ENCODE measurements around the gene RNASET2.
"Not testable (repeated sequence)": the region's sequence is repeated elsewhere in the genome, so short reads cannot be mapped to it uniquely, and the experiment has no call there.

The RNASET2 gene

DNA sequence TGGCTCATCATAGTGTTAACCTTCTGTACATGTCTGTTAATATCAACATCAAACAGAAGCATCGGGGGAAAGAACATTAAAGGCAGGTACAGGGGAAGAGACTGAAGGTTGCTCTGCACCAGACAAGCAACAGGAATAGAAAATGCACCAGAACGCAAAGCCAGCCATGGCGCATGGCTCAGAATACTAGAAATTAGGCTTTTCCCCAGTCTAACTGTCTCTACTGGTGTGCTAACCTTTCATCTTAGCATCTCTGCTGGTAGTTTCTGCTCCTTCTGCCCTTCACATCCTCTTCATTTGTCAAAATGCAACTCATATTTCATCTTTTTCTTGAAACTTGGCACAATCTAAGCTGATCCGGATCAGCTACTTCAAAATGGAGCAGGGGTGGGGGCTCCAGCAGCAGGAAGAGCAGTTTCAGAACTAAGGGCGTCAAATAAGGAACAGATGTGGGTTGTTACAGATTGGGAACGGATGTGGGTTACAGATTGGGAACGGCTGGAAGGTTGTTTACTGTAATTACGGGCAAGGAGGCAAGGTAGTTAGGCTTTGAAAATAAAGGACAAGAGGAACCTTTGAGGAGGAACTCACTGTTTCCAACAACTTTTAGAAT lies 13.1 kb upstream of the RNASET2 start:
- DNase-seq: no peak

- DNase-seq: no peak
These were observed 9.9 kb upstream of the RNASET2 start for GRCh38 chr6:166966268-166966667.

DNA sequence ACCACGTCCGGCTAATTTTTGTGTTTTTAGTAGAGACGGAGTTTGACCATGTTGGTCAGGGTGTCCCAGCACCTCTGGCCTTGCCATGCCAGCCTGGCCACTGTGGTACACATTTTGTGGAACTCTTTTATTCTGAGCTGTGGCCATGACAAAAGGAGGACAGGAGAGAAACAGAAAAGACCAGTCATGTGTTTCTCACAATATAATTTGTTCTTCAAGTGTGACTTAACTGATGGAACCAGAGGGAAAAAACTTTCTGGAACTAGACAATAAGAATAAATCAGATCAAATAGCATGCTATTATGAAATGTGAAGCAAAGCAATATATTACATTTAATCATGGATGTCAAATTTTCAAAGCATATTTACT lies 4.2 kb upstream of the RNASET2 start:
- no peak for DNase-seq

GRCh38 chr6:166959911-166960608 lies 3.7 kb upstream of the RNASET2 start:
- DNase-seq: no peak

DNA sequence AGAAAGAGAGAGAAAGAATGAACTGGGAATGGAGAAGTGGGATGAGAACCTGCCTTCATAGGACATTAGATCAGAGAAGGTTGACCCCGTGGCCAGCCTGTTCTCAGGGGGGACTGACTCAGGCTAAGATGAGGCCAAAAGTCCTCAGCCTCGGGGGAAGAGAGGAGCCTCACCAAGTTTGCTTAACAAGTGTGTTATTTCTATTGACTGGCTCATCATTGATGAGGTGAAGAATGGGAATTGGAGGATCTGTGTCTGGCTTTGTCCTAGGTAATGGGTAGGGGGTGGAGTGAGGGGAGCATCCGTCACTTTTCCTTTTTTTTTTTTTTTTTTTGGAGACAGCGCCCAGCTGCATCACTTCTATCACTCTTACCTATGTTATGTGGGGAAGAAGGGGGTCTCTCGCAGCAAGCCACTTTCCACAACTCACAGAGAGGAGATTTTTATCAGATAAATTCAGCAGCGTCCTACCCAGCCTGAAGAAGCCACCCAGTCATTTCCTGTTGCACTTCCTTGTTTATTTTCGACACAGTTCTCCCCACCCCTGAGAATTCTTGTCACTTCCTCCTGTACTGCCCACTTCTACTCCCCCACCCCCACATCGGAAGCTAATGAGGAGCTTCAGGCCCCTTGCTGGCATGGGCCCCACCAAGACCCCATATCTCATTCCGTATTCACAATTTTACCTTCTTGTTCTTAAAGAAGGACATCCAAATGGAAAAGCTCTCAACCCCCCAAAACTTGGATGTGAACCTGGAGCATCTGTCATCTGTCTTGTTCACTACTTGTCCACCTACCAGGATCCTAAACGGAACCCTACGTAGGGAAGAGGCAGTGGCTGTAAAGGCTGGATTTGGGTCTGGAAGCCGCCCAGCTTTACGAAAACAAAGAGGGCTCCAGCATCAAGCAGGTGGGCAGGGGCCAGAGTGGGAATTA lies 2.8 kb upstream of the RNASET2 start:
- peak; percentile 39 for DNase-seq

DNA sequence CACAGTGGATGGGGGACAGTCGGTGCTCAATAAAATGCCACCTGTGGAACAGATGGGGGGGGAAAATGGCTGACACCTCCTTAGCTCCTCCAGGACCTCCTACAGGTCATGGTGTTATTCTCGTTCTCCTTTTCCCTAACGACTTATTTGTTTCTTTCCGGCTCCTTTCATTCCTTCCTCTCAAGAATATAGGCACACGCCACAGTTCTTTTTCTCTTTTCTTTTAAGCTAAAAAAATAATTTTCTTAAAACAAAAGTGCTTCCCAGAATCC lies 1.4 kb upstream of the RNASET2 start:
- no peak for DNase-seq

DNA sequence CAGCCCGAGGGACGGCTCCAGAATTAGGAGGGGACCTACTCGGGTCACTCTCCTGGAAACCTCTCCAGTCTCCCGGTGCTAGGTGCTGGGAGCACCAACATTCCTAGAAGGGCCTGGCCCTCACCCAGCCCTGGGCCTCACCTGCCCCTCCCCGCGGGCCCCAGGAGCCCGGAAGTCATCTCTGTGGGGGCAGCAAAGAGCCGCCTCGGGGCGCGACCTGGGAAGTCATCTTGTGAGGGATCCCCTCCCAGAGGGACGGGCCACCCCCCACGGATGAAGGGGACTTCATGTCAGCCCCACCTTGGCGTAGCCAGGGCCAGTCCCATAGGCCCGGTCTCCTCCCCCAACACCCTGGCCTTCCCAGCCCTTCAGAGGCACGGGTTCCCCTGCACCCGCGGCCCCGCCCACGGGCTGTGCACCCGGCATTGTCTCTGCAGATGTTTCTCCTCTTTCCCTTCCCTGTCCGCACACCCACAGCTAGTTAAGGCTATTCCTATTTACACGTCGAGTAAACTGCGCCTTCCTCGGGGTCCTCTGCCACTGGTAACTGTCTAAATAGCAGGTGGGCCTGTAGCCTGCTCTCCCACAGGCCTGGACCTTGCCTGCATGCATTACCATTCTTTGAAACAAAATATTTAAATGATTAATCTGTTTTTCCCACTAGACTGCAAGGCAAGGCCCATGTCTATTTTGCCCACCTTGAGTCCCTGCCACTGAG lies 896 bp upstream of the RNASET2 start:
- peak; percentile 50 for DNase-seq

DNA sequence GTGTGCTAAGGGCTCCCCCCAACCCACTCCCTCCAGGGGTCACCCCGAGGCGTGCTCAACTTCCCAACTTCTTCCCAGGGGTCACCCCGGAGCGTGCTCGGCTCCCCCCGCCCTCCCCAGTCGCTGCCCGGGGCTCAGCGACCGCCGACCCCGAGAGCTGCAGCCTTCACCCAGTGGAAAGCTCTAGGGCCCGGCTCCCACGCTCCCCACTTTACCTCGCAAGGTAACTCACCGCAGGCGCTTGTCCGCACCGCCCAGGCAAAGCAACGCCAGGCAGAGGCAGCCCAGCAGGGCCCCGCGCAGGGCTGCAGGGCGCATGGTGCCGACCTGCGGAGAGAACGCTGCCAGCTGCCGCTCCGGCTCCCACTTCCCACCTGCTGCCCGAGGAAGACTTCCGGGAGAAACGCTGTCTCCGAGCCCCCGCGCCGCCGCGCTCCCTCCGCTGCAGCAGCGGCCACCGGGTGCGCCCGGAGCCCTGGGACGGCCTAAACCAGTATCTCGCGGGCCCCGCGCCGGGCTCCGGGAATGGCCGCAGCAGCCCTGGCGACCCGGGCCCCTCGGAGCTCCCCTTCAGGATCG lies 396 bp downstream of the RNASET2 start:
- peak; percentile 43 for DNase-seq

GRCh38 chr6:166955121-166955864 lies 1.1 kb downstream of the RNASET2 start:
- peak; percentile 24 for DNase-seq

DNA sequence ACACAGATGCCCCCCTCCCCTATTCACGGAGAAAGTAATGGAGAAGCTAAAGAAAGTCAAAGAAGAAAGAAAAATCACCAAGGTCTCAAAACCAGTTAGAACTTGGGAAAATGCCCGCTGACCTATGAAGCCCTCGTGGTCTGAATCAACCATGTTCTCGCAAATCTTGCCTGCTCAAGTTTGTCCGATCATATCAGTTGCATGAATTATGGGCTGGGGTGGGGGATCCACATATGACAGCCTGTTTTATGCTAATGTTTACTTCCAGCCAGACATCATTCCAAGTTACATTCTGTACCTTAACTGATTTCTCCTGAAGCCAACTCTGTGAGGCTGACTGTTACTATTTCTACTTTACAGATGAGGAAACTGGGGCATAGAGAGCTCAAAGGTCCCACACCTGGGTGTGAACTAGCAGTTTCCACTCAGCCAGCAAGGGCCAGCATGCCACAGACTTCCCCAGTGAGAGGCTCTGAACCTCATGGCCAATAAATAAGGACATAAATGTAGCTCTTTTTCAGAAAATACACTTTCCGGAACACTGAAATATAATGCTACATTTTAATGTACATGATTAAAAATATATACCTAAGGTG lies 2.1 kb downstream of the RNASET2 start:
- no peak for DNase-seq

DNA sequence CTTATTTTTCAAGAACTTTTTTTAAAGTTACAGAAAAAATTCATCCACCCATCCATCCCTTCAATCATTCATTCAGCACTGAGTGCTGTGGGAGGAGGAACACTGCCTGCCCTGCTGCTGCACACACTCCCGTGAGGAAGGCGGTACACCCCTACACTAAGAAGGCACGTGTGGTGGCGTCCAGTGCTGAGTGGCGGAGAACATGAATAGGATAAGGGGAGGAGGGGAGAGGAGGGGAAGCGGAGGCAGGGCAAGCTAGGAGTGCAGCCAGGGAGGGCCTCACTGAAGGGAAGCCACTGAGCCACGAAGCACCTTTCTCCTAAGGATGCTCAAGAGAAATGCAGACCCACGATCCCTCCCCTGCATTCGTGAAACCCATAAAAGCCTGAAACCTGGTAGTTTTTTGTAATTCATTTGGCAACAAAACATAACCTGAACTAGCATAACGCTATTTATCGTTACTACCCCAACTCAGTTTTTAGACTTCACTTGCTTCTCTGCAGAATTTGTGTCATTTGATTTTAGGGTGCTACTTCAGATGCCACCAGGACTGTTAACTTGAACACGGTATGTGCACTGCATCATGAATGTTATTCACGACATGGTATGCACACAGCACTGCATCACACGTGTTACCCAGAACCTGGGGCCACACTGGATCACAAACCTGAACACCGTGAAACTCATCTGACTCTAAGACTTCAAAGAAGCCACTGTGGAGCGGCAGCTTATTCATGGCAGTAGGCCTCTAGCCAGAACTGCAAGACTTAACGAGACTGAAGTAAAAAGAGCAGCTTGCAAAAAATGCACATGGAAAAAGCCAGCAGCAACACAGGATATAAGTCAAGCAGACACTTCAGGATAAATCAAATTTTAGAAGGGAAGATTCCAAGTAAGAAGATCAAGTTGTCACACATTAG lies 3.5 kb downstream of the RNASET2 start:
- no peak for DNase-seq

- no peak for DNase-seq
These were observed 4.2 kb downstream of the RNASET2 start for GRCh38 chr6:166952121-166952520.

DNA sequence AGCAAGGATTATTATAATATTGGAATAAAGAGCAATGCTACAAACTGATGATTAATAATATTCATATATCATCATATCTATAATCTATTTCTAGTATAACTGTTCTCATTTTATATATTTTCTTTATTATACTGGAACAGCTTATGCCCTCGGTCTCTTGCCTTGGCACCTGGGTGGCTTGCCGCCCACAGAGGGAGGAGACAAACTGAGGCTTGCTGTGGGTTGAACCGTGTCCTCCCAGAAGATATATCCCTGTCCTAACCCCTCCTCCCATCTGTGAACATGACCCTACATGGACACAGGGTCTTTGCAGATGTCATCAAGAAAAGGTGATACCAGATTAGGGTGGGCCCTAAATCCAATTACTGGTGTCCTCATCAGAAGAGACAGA lies 4.7 kb downstream of the RNASET2 start:
- DNase-seq: no peak

- peak; percentile 58 for DNase-seq
These were observed 5.3 kb downstream of the RNASET2 start for GRCh38 chr6:166950892-166951669.

GRCh38 chr6:166950443-166950821 lies 5.9 kb downstream of the RNASET2 start:
- no peak for DNase-seq

DNA sequence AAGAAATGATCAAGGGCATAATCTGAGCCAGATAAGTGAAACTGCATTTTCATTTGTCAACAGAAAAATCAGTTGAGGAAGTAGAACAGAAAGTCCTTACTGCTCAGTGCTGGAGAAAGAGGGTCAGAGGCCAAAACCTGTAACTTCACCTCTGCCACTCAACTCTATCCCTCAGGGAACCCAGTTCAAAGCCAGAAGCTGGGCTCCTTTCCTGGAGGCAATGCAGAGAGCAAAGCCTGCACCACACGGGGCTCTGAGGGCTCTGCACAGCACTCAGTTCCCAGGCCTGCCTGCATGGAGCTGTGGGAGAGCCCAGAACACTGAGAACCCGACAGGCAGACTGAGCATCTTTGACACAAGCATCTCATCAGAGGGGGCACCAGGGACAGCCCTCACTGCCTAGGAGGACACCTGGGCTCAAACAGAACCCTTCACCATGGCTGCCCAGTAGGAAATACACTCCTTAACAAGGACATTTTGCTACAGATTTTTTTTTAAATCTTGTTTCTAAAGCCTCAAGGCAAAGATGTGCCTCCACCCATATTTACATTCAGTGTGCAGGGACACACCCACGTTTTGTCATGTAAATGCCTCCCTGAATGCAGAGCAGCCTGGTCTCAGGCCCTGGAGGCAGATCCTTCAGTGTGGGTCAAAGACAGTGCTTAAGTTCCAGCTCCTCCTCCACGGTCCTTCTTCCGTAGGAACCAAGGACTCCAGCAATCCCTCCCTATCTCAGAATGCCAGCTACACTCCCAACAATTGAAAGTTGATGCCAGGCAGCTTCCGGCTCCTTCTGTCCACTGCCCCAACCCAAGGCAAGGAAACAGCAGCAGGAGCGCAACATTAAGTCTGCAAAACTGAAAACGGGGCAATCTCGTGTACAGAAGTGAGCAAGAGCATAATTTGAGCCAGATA lies 6.6 kb downstream of the RNASET2 start:
- DNase-seq: no peak

- not testable (repeated sequence) for DNase-seq
These were observed 7.6 kb downstream of the RNASET2 start for GRCh38 chr6:166948724-166949123.

GRCh38 chr6:166947251-166947650 lies 9.1 kb downstream of the RNASET2 start:
- DNase-seq: no peak

DNA sequence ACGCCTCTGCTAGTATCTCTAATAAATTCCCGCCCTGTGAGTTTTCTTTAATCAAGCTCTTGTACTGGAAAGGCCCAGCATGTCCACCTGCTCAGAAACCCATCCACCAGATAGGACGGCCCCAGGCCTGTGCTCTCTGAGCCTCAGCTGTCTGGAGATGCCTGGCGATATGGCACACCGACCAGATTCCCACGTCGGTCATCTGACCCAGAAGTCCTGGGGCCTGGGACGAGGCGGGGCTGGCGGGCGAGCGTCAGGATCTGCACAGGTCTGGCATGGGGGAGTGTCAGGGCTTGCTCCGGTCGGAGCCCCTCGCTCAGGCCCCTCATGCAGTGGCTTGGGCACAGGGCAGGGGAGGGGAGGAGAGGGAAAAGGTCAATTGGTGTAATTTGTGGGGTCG lies 10.2 kb downstream of the RNASET2 start:
- DNase-seq: no peak
